ENCODE measurements around the gene GINS1. TPM values are rescaled to one million over a fixed set of nuclear protein-coding genes. Genes with fewer than 3 reads are reported as not detected.

The GINS1 gene
- total RNA-seq, 1 donor from 2014 or later, result not detected

- Histone ChIP-seq H3K27me3 (no peaks in the 10 kb centered on the region), H3K9me3 (no peaks in the 10 kb centered on the region), H3K4me3 (no peak overlapping the region), H3K36me3 (no peaks in the 10 kb centered on the region), H3K27ac (no peak overlapping the region), H3K4me1 (no peaks in the 10 kb centered on the region)
- intact Hi-C loops (cut with DNase I), result no loop called here
- DNase-seq (ENCODE audit: low spot score in 2 of 2), result no peak
- TF ChIP-seq CTCF (IDR thresholded peaks at IDR 0.05), result no peak
These were observed 38.9 kb upstream of the GINS1 start for GRCh38 chr20:25368526-25368925.

- H3K4me3 ChIP-seq, result no peak overlapping the region
- H3K9me3 ChIP-seq, result no peaks in the 10 kb centered on the region
- H3K4me1 ChIP-seq, result no peaks in the 10 kb centered on the region
- H3K27ac ChIP-seq, result no peak overlapping the region
- no peaks in the 10 kb centered on the region for H3K36me3 ChIP-seq
- no peak for DNase-seq (ENCODE audit: low spot score in 2 of 2)
- TF ChIP-seq CTCF (IDR thresholded peaks at IDR 0.05), result no peak
- intact Hi-C loops (cut with DNase I), result no loop called here
- H3K27me3 ChIP-seq, result no peaks in the 10 kb centered on the region
These were observed 38.5 kb upstream of the GINS1 start for GRCh38 chr20:25368976-25369375.

GRCh38 chr20:25369529-25369928, 37.9 kb upstream of the GINS1 start:
- Histone ChIP-seq H3K36me3 (no peaks in the 10 kb centered on the region), H3K9me3 (no peaks in the 10 kb centered on the region), H3K4me3 (no peak overlapping the region), H3K27me3 (no peaks in the 10 kb centered on the region), H3K27ac (no peak overlapping the region), H3K4me1 (no peaks in the 10 kb centered on the region)
- no peak for DNase-seq (ENCODE audit: low spot score in 2 of 2)
- intact Hi-C loops (cut with DNase I), result no loop called here
- TF ChIP-seq CTCF (IDR thresholded peaks at IDR 0.05), result no peak

GRCh38 chr20:25369971-25370370, 37.5 kb upstream of the GINS1 start:
- no peak for TF ChIP-seq CTCF (IDR thresholded peaks at IDR 0.05)
- Histone ChIP-seq H3K27ac (no peak overlapping the region), H3K9me3 (no peaks in the 10 kb centered on the region), H3K36me3 (no peaks in the 10 kb centered on the region), H3K4me3 (no peak overlapping the region), H3K4me1 (no peaks in the 10 kb centered on the region), H3K27me3 (no peaks in the 10 kb centered on the region)
- DNase-seq (ENCODE audit: low spot score in 2 of 2), result no peak
- intact Hi-C loops (cut with DNase I), result no loop called here

- Histone ChIP-seq H3K27me3 (no peaks in the 10 kb centered on the region), H3K27ac (no peak overlapping the region), H3K4me1 (no peaks in the 10 kb centered on the region), H3K9me3 (no peaks in the 10 kb centered on the region), H3K4me3 (no peak overlapping the region), H3K36me3 (no peaks in the 10 kb centered on the region)
- no peak for TF ChIP-seq CTCF (IDR thresholded peaks at IDR 0.05)
- intact Hi-C loops (cut with DNase I), result no loop called here
- no peak for DNase-seq (ENCODE audit: low spot score in 2 of 2)
These were observed 34.7 kb upstream of the GINS1 start for GRCh38 chr20:25372584-25373336.

- Histone ChIP-seq H3K27ac (no peak overlapping the region), H3K4me1 (no peaks in the 10 kb centered on the region), H3K9me3 (no peaks in the 10 kb centered on the region), H3K4me3 (no peak overlapping the region), H3K27me3 (no peaks in the 10 kb centered on the region), H3K36me3 (no peaks in the 10 kb centered on the region)
- DNase-seq (ENCODE audit: low spot score in 2 of 2), result no peak
- intact Hi-C loops (cut with DNase I), result no loop called here
- no peak for TF ChIP-seq CTCF (IDR thresholded peaks at IDR 0.05)
These were observed 32.6 kb upstream of the GINS1 start for GRCh38 chr20:25374842-25375241.

Data from ascending aorta (tissue), 2 donors.